SK-N-SH treated with all-trans-retinoic acid at 6 μM for 48 hours (cell line): ENCODE results near the gene CACNA1B.

Experiments used
- ESRRG ChIP-seq: fragments of 250-450 bp; sonication (Bioruptor Pico); IDR thresholded peaks from 2 replicates; pipeline ENCODE4 v1.6.1; 2021; ENCODE audit warnings: mild to moderate bottlenecking
- ISL1 ChIP-seq: fragments of 250-450 bp; sonication (Bioruptor Pico); IDR thresholded peaks from 2 replicates; pipeline ENCODE4 v2.1.2; 2022; ENCODE audit warnings: mild to moderate bottlenecking, moderate library complexity
- PPARA ChIP-seq: fragments of 250-450 bp; sonication (Bioruptor Pico); IDR thresholded peaks from 2 replicates; pipeline ENCODE4 v1.5.0; 2020; ENCODE audit warnings: mild to moderate bottlenecking, borderline replicate concordance
- ZFP30 ChIP-seq: fragments of 450-650 bp; formaldehyde crosslinking; IDR thresholded peaks from 2 replicates; pipeline ENCODE4 v1.5.0; 2022; ENCODE audit warnings: mild to moderate bottlenecking, moderate library complexity
- TF ChIP-seq, protein P1 (sequence below): fragments of 250-450 bp; sonication (Bioruptor Pico); IDR thresholded peaks from 2 replicates; pipeline ENCODE4 v1.8.0; 2021; ENCODE audit warnings: low read depth, mild to moderate bottlenecking, moderate library complexity, borderline replicate concordance

DNA sequence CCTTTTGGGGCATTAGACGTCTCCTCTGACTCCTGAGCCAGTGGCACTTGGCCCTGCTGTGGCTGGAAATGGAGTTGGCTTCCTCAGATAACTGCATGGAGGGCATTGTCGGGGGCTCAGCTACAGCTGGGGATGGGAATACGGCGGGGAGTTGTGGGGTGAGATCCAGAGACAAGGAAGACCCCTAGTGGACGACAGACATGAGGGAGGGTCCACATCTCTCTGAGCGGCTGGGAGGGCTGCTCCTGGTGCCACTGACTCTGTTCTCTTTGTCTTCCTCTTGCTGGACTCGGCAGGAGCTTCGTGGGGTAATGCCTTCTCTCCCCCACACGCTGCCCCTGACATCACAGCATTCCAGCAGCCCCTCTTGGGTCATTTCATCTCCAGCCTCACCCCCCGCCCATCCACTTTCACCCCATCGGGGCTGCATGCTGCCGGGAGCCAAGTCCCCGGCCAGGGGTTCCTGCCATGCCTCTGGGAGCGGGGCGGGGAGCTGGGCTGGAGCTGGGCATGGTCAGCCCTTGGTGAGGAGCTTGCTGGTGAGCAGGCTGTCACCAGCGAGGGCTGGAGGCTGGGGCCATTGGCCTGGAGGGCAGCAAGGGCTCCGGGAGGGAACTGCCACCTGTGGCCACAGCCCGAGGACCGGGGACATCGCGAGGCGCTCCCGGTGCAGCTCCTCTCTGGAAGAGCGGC, 172.3 kb downstream of the CACNA1B start:
- no peak for TF ChIP-seq ESRRG
- TF ChIP-seq, protein P1, sequence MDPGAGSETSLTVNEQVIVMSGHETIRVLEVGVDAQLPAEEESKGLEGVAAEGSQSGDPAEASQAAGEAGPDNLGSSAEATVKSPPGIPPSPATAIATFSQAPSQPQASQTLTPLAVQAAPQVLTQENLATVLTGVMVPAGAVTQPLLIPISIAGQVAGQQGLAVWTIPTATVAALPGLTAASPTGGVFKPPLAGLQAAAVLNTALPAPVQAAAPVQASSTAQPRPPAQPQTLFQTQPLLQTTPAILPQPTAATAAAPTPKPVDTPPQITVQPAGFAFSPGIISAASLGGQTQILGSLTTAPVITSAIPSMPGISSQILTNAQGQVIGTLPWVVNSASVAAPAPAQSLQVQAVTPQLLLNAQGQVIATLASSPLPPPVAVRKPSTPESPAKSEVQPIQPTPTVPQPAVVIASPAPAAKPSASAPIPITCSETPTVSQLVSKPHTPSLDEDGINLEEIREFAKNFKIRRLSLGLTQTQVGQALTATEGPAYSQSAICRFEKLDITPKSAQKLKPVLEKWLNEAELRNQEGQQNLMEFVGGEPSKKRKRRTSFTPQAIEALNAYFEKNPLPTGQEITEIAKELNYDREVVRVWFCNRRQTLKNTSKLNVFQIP, result no peak
- TF ChIP-seq ISL1 (CRISPR knock-in tag), result no peak
- TF ChIP-seq ZFP30 (CRISPR knock-in tag), result no peak
- no peak for TF ChIP-seq PPARA
